ENCODE results near the gene UBB.
"Not testable (repeated sequence)": the region's sequence is repeated elsewhere in the genome, so short reads cannot be mapped to it uniquely, and the experiment has no call there.

The UBB gene

DNA sequence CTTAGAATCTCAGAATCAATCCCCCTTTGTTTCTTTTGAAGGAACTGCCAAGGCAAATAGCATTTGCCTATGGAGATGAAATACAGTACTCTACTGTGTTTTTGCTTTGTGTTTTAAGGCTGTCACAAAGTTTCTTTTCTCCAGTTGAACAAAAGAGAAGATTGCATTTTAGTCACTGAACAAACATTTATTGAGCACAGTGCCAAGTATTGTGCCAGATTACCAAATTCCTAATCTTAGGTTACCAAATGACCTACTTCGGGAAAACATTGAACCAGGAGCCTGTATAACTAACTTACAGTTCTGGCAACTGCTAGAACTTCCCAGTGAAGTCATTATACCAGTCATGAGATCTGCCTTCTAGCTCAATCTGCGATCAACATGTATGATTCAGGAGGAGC lies 3.0 kb upstream of the UBB start:
- no peak for DNase-seq

DNA sequence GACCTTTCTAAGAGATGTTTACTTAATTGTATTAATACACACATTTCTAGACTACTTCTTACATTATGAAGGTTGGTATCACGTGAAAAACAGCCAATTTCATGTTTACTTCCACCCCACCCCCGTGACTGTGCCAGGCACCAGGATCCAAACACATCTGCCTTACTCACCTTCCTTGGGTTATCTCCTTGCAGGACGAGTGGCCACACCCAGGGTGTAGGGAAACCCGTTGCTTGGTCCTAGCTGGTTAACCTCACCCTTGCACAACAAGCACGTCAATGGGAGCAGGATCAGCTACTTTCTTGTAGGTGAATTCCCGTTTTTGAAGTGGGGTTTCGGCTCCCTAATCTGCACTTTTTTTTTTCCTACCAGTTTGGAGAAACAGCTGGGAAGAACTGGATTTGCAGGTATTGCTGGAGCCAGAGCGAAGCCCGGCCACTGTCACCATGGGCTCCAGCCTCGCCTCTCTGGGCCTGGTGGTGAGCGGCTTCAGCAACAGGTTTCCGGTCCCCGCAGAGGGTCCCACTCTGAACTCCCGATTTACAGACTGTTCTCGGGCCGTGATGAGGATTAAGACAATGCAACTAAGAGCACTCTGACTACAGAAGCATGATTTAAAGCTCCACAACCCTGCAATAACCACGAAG lies 2.1 kb upstream of the UBB start:
- no peak for DNase-seq

DNA sequence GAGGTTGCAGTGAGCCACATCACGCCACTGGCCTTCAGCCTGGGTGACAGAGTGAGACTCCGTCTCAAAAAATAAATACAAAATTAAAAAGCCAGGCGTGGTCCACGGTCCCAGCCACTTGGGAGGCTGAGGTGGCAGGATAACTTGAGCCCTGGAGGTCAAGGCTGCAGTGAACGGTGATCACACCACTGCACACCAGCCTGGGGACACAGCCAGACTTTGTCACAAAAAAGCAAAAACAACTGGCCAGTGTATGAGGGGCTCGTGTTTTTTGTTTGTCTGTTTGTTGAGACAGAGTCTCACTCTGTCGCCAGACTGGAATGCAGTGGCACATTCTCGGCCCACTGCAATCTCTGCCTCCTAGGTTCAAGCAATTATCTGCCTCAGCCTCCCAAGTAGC lies 1.2 kb upstream of the UBB start:
- DNase-seq, result no peak

DNA sequence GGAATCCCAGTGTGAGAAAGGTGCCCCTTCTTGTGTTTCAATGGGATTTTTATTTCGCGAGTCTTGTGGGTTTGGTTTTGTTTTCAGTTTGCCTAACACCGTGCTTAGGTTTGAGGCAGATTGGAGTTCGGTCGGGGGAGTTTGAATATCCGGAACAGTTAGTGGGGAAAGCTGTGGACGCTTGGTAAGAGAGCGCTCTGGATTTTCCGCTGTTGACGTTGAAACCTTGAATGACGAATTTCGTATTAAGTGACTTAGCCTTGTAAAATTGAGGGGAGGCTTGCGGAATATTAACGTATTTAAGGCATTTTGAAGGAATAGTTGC lies 567 bp downstream of the UBB start:
- peak in 1 of 2 experiments; percentile 71 for DNase-seq

DNA sequence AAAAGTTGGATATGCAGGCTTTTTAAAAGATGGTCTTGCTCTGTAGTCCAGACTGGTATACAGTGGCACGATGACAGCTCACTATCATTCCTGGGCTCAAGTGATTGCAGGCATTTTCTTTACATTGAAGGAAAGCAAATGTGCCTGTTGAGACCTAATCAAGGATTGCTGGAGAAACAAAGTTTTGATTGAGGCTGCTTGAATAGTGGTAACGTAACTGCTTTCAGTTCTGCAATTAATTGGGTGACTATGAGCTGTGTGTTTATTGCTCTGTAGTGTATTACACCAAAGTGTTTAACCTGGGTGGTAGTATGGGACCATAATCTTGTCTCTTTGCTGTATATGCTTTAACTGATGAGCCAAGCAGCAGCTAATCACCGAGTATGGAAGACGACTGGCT lies 2.3 kb downstream of the UBB start:
- DNase-seq, result no peak

DNA sequence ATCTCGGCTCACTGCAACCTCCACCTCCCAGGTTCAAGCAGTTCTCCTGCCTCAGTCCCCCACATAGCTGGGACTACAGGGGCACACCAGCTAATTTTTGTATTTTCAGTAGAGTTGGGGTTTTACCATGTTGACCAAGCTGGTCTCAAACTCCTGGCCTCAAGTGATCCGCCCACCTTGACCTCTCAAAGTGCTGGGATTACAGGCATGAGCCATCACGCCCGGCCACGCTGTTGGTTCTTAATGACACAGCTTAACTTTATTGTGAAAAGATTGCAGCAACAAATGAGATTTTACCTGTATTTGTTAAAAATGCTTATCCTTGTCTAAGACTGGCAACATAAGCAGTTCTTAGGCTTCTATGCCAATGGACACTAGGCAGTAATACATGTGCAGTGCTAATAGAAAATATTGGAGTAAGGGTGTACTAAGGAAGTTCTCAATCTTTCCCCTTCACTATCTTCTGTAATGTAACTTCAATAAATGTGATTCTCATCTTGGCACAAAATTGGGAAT lies 2.9 kb downstream of the UBB start:
- no peak for DNase-seq

DNA sequence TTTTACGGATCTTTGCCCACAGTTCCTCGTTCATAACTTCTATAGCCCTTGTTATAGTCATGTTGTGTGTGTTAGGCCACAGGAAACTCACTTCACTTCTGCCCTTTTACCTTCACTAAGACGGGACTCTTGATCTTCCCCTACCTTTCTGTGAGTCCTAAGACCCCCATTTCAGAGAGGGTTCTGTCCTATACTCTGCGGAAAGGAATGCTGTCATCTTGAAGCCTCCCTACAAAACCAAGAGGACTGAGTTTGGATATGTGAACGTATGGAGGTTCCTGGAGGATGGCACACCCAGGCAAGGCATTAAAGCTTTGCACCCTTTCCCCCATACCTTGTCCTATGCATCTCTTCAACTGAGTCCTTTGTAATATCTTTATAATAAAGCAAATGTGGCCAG lies 3.7 kb downstream of the UBB start:
- no peak for DNase-seq

DNA sequence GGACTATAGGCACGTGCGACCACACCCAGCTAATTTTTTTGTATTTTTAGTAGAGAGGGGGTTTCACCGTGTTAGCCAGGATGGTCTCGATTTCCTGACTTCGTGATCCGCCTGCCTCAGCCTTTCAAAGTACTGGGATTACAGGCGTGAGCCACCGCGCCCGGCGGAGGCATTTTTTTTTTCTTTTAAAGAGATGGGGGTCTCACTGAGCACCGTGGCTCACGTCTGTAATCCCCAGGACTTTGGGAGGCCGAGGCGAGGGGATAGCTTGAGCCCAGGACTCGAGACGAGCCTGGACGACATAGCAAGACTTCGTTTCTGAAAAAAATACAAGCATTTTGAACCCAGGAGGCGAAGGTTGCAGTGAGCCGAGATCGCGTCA lies 5.2 kb downstream of the UBB start:
- not testable (repeated sequence) for DNase-seq

DNA sequence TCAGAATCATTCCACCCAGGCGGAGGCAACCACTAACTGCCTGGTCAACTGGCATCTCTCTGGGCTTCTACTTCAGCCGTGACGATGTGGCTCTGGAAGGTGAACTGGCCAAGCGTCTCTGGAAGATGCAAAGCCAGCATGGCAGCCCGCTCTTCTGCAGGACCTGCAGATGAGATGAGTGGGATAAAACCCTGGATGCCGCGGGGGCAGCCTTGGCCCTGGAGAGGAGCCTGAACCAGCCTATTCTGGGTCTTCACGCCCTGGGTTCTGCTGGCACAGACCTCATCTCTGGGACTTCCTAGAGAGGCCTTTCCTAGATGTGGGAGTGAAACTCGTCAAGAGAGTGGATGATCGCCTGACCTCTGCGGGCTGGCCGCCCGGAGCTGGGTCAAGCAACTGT lies 10.6 kb downstream of the UBB start:
- no peak for DNase-seq

DNA sequence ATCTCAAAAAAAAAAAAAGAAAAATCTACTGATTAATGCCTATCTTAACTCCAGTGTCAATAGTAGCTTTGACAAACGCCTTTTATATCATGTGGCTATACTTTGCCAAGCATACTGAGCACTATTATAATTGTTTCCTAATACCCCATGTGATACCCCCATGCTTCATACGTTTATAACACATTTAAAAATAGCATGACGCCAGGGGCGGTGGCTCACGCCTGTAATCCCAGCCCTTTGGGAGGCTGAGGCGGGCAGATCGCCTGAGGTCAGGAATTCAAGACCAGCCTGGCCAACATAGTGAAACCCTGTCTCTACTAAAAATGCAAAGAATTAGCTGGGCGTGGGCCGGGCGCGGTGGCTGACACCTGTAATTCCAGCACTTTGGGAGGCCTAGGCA lies 11.6 kb downstream of the UBB start:
- DNase-seq, result not testable (repeated sequence)

DNA sequence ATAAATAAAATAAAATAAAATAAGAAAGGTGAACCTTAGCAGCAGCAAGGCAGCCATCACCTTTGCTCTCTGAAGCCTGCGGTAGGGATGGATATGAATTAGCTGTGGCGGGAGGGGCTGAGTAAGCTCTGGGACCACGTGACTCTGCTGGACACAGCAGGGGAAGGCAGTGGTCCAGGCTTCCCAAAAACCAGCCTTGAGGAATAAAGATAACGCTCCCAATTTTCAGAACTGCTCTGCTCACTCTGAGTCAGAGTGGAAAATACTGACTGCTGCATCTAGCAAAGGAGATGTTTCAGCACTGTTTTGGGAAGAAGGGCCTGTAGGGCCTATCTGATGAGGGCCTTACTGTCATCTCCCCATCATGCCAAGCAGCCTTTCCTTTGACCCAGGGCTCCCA lies 15.0 kb downstream of the UBB start:
- not testable (repeated sequence) for DNase-seq

DNA sequence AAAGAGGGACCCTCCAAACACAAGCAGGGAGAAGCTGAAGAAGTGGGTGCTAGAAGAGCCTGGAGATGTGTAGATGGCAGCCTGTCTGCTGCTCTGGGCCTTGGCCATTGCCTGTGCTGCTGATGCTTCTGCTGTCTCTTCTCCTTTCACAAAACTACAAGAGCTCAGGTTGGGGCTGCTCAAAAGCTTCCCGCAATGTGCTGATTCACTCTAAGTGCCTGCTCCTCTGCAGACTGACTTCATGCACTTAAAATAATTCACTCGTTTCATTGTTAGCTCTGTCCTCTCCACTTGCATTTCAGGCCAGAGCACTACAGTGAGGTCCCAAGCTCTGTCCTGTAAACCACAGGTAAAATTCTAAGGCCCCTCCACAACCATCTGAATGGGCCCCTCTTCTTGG lies 15.8 kb downstream of the UBB start:
- not testable (repeated sequence) for DNase-seq

DNA sequence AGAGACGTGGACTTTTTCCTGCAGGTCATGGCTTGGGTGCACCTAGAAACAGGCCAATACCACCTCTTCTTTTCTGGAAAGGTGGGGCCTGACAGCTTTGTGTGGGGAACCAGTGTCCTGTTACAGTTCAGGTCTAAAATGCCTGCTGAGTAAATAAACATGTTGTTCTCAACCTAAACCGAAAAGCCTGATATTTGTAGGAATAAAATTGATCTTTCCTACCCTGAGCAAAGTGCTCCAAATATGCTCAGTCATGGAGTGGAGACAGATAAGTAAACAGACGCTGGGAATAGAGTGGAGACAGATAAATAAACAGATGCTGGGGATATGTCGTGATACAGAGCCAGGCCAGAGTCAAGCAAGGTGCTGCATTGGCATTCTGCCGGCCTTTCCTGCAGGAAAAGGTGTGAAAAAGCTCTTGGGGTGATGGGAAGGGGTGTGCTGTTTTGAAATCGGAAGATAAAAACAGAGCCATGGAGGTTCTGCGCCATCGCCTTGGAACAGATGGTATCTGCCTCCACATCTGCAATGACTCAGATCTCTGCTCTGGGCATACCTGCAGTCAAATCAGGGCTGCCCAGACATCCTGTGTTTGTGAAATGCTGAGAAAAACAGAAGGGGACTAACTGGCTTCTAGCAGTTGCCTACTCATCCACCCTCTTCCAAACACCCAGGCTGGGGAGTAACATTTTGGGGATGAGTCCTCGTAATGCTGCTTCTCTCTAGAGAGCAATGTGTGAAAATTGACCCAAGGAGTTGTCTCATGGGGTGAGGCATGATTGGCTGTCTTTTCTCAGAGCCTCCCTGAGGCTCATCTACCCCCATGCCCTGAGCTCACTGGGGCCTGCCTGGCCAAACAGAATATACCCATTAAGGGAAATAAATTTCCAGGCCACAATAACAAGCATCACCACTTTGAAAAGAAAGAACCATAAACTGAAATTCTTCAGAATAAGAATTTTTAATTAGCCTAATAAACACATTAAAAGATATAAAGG lies 17.7 kb downstream of the UBB start:
- no peak for DNase-seq

DNA sequence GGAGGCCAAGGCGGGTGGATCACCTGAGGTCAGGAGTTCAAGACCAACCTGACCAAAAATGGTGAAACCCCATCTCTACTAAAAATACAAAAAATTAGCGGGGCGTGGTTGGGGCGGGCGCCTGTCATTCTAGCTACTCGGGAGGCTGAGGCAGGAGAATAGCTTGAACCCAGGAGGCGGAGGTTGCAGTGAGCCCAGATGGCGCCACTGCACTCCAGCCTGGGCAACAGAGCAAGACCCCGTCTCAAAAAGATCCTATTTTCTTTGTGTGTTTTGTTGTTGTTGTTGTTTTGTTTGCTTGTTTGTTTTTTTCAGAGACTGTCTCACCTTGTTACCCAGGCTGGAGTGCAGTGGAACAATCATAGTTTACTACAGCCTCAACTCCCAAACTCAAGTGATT lies 23.0 kb downstream of the UBB start:
- DNase-seq, result not testable (repeated sequence)

DNA sequence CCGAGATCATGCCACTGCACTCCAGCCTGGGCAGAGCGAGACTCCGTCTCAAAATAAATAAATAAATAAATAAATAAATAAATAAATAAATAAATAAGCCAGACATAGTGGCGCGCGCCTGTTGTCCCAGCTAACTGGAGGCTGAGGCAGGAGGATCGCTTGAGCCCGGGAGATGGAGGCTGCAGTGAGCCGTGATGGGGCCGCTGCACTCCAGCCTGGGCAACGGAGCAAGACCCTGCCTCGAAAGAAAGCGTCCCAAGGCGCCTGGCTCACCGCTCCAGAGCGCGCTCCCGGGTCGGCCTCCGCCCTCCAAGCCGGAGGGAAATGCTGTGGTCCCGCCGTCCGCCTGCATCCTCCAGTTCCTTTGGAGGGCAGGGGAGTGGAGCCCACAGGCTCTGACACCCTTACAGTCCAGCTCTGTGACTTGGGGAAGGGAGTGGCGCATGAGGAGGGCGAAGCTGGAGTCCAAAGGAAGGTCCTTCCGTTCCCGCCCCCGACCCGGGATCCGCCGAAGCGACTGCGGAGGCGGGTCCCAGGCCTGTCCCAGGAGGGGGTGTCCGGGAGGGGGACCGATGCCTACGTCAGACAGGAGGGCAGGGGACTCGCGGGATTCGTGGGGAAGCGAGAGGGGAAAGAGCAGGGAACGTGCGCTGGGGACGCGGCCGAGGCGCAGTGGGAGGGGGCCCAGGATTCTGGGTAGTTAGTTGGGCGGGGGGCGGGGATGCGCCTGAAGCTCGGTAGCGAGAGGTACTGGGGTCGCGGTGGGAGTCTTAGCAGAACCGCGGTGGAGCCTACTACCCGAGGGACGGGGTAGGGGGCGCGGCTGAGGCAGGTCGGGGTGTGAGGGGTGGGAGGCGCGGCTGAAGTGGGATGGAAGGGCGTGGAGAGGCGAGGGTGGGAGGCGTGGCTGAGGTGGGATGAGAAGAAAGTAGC lies 26.1 kb downstream of the UBB start:
- no peak for DNase-seq

DNA sequence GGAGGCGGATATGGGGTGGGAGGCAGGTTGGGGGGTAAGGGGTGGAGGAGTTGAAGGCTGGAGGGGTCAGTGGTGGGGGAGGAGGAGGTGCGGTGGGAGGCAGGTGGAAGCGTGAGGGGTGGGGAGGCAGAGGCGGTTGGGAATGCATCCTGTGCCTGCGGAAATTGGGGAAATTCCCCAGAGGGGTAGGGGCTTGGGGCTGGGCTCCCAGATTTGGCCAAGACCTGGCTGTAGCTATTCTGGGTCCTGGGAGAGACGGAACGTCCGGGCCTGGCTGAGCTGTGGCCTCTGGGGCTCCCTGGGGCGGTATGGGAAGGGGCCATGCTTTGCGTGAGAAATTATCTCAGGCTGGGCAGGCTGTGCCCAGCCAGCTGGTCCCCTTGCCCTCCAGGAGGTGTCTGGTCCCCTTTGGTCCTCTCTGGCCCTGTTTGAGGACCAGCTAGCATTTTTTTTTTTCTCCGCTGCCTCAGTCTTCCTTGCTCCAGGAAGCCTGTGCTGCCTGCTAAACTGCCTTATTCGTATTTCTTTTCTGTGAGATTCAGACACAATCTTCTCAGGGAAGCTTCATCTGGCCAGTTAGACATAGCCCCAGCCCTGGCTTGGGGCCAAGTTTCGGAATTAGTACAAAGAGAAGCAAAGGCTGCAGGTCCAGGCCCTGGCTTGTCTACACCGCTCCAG lies 27.2 kb downstream of the UBB start:
- peak in 1 of 2 experiments; percentile 54 for DNase-seq

DNA sequence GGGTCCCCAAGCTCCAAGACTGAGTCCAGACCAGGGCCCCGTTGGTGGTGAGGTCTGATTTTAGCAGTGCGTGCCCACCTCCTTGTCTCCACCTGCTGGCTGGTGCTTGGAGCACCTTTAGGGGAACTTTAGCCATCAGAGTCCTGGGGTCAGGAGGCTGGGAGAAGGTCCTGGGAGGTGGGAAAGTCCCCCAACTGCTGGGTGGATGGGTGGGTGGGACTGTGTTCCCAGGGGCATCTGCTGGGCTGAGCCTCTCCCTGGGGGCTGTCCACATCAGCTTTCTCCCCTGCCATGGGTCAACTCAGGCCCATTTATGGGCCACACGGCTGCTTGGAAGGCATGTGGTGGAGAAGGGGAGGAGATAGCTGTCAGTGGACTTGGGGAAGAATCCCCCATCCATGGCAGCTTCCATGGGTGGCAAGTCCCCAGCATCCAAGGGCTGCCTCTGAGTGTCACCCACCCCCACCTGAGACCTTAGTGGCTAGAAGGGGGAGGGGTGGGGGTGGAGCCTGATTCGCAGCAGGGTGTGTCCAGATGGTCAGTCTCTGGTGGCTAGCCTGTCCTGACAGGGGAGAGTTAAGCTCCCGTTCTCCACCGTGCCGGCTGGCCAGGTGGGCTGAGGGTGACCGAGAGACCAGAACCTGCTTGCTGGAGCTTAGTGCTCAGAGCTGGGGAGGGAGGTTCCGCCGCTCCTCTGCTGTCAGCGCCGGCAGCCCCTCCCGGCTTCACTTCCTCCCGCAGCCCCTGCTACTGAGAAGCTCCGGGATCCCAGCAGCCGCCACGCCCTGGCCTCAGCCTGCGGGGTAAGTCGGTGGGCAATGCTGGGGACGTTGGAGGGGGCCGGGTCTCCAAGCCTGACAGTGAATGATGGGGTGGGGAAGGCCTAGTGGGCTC lies 34.4 kb downstream of the UBB start, which contains the start of gene TRPV2:
Gene TRPV2 (plus strand): TSS at position 541 of the 894 bp plus-strand sequence. CDS start 2,098 bp downstream, outside the sequence.
- no peak for DNase-seq

DNA sequence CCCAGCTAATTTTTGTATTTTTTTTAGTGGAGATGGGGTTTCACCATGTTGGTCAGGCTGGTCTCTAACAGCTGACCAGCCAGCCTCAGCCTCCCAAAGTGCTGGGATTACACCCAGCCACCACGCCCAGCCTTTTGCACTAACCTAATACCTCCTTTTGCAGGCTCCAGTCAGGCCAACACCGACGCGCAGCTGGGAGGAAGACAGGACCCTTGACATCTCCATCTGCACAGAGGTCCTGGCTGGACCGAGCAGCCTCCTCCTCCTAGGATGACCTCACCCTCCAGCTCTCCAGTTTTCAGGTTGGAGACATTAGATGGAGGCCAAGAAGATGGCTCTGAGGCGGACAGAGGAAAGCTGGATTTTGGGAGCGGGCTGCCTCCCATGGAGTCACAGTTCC lies 36.5 kb downstream of the UBB start:
- DNase-seq, result no peak

DNA sequence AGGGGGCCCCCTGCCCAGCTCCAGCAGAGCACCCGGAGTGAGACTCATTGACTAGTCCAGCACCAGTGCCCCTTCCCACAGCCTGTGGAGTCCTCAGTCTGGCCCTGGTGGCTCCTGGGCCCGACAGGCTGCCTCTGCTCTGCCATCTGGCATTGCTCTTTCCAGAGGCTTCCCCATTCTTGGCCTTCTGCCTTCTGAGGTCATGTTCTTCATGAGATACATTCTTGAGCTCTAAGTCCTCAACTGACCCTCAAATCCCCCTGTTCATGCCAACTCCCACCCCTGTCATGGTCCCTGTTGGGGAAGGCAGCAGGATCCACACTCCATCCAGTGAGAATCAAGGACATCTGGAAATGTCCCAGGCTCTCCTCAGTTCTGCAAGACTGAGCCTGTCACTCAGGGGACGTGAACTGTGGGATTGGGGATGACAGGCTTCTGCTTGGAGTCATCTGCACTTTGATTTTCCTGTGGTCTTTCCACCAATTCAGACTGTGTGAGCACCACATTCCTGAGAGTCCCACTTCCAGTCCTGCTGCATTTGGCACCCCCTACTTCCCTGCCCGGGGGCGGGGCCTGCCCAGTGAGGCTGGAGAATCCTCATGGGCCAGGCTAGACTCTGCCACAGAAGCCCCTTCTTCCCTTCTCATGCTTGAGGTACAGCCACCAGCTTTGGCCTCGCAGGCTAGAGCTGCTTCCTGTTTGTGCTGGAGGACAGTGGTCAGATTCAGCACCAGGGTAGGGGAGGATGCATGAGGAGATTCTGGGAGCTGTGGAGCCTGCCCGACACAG lies 37.2 kb downstream of the UBB start:
- DNase-seq, result no peak

DNA sequence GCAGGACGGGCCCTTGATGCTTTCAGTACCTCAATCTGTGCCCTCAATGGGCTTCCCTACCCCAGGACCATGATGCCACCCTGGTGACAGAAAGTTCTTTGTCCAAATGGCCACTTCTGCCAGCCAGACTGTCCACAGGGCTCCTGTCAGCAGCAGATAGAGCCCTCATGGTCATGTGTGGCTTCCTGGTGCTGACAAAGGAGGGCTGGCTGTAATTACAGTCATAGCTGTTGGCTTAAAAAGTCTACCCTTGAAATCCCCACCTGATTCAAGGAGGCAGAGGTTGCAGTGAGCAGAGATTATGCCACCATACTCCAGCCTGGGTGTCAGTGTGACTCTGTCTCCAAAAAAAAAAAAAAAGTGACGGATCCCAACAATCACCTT lies 37.8 kb downstream of the UBB start:
- no peak for DNase-seq

All from SW 1271 (cell line).